ENCODE measurements around the gene CACNG7.

Gene CACNG7

GRCh38 chr19:53871454-53871853 is 37.6 kb upstream of the CACNG7 start:
- Histone ChIP-seq H3K4me3 (ENCODE audit: low read depth, low read length) (no peak overlapping the region), H3K36me3 (peaks cover 8% of the 10 kb centered on the region), H3K27me3 (ENCODE audit: insufficient read depth, low read depth, severe bottlenecking) (no peaks in the 10 kb centered on the region), H3K9me3 (ENCODE audit: severe bottlenecking) (no peaks in the 10 kb centered on the region), H3K27ac (no peak overlapping the region)
- DNase-seq: no peak
- TF ChIP-seq CTCF (IDR thresholded peaks at IDR 0.05; ENCODE audit: low read depth, low read length): no peak

- Histone ChIP-seq H3K4me3 (ENCODE audit: low read depth, low read length) (no peak overlapping the region), H3K27ac (no peak overlapping the region), H3K27me3 (ENCODE audit: insufficient read depth, low read depth, severe bottlenecking) (no peaks in the 10 kb centered on the region), H3K9me3 (ENCODE audit: severe bottlenecking) (no peaks in the 10 kb centered on the region), H3K36me3 (peaks cover 8% of the 10 kb centered on the region)
- DNase-seq: no peak
- no peak for TF ChIP-seq CTCF (IDR thresholded peaks at IDR 0.05; ENCODE audit: low read depth, low read length)
These were observed 36.3 kb upstream of the CACNG7 start for GRCh38 chr19:53872762-53873161.

GRCh38 chr19:53873773-53874605 is 35.1 kb upstream of the CACNG7 start:
- H3K36me3 ChIP-seq: peaks cover 8% of the 10 kb centered on the region
- TF ChIP-seq CTCF (IDR thresholded peaks at IDR 0.05; ENCODE audit: low read depth, low read length): no peak
- no peaks in the 10 kb centered on the region for H3K9me3 ChIP-seq (ENCODE audit: severe bottlenecking)
- no peaks in the 10 kb centered on the region for H3K27me3 ChIP-seq (ENCODE audit: insufficient read depth, low read depth, severe bottlenecking)
- no peak overlapping the region for H3K27ac ChIP-seq
- DNase-seq: no peak
- H3K4me3 ChIP-seq (ENCODE audit: low read depth, low read length): no peak overlapping the region

GRCh38 chr19:53874606-53874990 is 34.5 kb upstream of the CACNG7 start:
- TF ChIP-seq CTCF (IDR thresholded peaks at IDR 0.05; ENCODE audit: low read depth, low read length): no peak
- H3K9me3 ChIP-seq (ENCODE audit: severe bottlenecking): no peaks in the 10 kb centered on the region
- H3K27ac ChIP-seq: no peak overlapping the region
- no peaks in the 10 kb centered on the region for H3K27me3 ChIP-seq (ENCODE audit: insufficient read depth, low read depth, severe bottlenecking)
- no peak for DNase-seq
- no peak overlapping the region for H3K4me3 ChIP-seq (ENCODE audit: low read depth, low read length)
- H3K36me3 ChIP-seq: peaks cover 8% of the 10 kb centered on the region

- H3K27ac ChIP-seq: no peak overlapping the region
- no peaks in the 10 kb centered on the region for H3K27me3 ChIP-seq (ENCODE audit: insufficient read depth, low read depth, severe bottlenecking)
- no peaks in the 10 kb centered on the region for H3K9me3 ChIP-seq (ENCODE audit: severe bottlenecking)
- no peak for DNase-seq
- peaks cover 8% of the 10 kb centered on the region for H3K36me3 ChIP-seq
- no peak overlapping the region for H3K4me3 ChIP-seq (ENCODE audit: low read depth, low read length)
- TF ChIP-seq CTCF (IDR thresholded peaks at IDR 0.05; ENCODE audit: low read depth, low read length): no peak
These were observed 33.3 kb upstream of the CACNG7 start for GRCh38 chr19:53875602-53876325.

All from WERI-Rb-1 (cell line).